GM10266 (cell line): ENCODE results near the gene TCF21.

Source experiments
- DNase-seq: peaks from one replicate; pipeline ENCODE4 v3.0.0; 2012; ENCODE audit errors: extremely low spot score
- TF ChIP-seq, protein P1 (sequence below): IDR thresholded peaks from 2 replicates; pipeline ENCODE4 v1.5.1; 2012; ENCODE audit warnings: mild to moderate bottlenecking, low read depth; ENCODE audit not compliant: control insufficient read depth, insufficient read depth; ENCODE audit errors: missing control alignments

Gene TCF21

DNA sequence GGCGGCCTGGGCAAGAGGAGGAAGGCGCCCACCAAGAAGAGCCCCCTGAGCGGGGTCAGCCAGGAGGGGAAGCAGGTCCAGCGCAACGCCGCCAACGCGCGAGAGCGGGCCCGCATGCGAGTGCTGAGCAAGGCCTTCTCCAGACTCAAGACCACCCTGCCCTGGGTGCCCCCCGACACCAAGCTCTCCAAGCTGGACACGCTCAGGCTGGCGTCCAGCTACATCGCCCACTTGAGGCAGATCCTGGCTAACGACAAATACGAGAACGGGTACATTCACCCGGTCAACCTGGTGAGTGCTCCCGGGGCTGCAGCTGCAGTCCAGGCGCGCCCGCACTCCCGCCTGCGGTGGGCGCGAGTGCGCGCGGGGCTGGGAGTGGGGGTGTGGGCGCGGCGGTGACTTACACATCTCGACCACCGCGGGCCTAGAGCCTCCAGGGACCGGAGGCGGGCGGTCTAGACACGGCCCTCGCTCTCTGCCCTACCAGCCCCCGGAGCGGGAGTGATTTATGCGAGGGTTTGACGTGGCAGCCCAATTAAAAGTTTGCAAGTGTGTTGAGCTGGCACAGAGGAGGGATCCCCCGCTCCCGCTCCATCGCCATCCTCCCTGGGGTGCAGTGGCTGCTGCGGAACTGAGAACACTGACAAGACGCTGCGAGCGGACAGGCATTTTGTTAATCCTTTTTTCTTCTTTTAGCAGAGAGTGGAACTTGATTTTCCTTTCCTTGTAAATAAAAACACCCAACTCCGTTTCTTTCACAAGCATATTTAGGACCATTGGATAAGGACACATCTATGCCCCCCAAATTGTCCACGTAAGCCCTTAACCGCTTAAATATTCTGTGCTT is 867 bp downstream of the TCF21 start:
- no peak for DNase-seq
- TF ChIP-seq, protein P1, sequence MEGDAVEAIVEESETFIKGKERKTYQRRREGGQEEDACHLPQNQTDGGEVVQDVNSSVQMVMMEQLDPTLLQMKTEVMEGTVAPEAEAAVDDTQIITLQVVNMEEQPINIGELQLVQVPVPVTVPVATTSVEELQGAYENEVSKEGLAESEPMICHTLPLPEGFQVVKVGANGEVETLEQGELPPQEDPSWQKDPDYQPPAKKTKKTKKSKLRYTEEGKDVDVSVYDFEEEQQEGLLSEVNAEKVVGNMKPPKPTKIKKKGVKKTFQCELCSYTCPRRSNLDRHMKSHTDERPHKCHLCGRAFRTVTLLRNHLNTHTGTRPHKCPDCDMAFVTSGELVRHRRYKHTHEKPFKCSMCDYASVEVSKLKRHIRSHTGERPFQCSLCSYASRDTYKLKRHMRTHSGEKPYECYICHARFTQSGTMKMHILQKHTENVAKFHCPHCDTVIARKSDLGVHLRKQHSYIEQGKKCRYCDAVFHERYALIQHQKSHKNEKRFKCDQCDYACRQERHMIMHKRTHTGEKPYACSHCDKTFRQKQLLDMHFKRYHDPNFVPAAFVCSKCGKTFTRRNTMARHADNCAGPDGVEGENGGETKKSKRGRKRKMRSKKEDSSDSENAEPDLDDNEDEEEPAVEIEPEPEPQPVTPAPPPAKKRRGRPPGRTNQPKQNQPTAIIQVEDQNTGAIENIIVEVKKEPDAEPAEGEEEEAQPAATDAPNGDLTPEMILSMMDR = no peak

DNA sequence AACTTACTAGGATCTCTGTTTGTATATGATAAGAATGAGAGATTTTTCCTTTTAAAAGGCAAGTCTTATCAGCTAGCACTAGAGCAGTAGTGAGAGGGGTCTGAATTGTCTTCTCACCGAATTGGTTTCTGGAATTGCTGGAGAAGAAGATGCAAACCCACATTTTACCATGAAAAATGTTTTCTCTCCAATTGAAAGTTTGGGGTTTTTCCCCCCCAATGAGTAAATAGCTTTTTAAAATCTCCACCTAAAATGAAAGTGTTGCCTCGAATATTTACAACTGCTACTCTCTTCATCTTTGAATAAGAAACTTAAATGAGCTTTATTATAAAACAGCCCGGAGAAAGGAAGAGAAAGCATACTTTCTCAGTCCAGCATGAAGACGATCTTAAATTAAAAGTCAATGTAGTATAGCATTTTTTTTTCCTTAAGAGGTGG is 1.8 kb downstream of the TCF21 start:
- no peak for DNase-seq
- TF ChIP-seq, protein P1 = no peak

DNA sequence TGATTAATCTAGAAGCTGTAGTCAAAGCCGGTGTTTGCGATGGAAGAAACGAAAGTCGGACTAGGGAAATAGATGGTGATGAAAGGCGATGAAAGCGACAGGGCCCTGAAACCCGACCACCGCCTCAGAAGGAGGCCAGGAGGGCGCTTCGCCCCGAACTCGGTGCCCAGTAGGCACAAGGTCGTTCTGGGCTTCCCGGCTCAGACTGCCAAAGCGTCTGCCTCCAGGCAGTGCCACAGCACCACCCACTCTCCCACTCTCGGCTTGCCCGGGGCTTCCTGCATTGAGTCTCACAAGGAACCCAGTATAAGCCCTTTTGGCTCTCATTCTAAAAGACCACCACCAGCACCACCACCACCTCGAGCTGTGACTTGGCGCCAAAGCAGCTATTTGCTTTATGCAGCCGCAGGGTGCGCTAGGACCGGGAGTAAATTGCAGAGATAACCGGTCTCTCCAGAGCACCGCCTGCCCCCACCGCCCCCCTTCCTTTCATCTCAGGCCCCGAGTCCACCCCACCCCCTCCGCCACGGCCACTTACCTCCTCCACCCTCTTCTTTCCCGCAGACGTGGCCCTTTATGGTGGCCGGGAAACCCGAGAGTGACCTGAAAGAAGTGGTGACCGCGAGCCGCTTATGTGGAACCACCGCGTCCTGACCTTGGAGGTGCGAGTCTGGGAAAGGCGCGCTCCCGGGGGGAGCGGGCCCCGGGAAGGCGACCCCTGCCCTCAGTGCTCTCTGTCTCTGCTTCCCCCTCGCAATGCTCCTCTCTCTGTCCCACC is 2.4 kb downstream of the TCF21 start:
- TF ChIP-seq, protein P1 = no peak
- DNase-seq = peak; percentile 33

DNA sequence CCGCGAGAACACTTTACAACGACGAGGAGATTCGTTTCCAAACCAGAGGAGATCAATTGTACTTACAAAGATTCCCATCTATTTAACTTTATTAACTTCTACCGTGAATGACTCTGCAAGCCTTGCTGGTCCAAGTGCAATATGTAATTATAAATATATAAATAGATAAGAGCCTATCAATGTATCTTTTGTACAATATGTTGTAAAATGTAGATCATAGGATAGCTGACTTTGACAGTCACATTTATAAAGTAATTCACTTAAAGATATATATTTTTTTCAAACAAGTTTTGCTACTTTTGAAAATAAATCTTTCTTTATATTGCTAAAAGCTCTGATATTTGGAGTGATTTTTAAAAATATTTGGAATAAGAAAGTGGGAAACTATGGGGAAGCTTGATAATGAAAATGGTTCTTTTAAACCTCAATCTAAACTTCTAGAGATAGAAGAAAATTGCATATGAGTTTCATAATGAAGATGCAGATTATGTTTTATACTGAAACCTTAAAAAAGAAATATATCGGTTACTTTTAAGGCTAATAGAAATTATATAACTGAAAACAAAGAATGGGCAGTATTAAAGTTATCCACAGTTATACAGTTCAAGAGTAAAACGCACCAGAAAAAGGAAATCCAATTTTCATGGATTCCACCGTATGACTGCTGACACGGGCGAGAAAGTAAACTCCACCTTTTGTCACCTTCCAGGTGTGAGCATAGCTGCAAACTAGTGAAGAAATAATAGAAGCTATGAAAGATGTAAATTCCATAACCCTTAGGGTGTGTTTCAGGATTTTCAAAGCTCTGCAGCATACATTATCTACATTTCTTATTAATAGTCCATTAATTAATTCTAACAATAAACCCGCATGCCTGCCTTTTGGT is 3.3 kb downstream of the TCF21 start:
- TF ChIP-seq, protein P1 = no peak
- DNase-seq = no peak

DNA sequence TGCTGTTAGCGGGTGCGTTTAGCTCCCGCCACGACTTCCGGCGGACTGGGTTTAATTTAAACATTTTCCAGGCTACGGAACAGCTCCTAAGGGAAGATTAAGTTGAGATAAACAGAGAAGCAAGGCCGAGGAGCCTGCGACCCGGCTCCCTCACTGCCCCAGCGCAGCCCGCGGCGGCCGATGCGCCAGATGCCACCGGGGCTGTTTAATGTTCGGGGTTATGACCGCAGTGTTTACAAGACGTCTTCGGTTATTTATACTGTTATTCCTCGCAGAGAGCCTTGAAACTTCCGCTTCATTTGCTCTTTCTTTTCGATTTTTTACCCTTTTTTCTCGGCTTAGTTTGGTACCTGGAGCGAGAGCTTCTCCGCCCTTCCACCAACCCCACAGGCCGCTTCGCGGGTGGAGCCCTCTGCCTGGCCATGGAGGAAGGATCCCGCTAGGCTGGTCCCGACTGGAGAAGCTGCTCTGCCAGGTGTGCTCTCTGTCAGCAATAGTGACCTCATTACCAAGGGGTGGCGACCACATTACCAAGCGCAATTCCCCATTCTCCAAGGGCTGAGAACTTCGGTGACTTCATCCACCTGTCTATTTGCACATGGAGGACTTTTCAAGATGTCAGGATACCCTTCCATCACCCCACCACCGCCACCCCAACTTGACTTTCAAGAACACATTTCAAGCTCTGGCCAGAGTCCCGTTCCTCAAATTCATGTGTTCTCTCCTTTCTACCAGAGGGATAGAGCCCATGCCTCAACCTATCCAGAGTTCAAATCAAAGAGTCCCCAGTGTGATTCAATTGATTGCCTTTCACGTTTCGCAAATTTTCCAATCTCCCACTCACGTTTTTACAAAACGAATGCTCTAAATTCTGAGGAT is 4.1 kb downstream of the TCF21 start:
- TF ChIP-seq, protein P1 = no peak
- DNase-seq = no peak

DNA sequence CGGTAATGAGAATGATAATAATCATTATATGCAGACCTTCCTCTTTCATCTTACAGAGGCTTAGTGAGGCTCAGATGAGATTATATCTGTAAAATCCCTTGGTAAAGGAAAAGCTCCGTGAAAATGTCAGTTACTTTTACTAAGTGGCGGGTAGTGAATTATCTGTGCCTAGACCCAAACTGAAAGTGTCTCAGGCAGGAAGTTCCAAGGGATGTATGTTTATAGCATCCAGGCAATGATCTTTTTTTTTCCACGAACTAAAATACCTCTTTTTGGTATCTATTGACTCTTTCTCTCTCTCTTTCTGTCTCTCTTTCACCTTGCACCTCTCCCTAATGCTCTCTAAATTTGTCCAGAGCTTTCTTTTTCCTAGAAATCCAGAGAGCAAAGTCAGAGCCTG is 5.0 kb downstream of the TCF21 start:
- TF ChIP-seq, protein P1 = no peak
- DNase-seq = no peak
